DMS 273 treated with DMSO at 0.1 percent for 48 hours (cell line): Measurements from ENCODE around the gene HKDC1.
"Not testable (repeated sequence)": the region's sequence is repeated elsewhere in the genome, so short reads cannot be mapped to it uniquely, and the experiment has no call there.

ENCODE experiments used
- DNase-seq: peaks from one replicate; lab custom pipeline; 2025; lab: John Stamatoyannopoulos, UW

HKDC1 gene, protein sequence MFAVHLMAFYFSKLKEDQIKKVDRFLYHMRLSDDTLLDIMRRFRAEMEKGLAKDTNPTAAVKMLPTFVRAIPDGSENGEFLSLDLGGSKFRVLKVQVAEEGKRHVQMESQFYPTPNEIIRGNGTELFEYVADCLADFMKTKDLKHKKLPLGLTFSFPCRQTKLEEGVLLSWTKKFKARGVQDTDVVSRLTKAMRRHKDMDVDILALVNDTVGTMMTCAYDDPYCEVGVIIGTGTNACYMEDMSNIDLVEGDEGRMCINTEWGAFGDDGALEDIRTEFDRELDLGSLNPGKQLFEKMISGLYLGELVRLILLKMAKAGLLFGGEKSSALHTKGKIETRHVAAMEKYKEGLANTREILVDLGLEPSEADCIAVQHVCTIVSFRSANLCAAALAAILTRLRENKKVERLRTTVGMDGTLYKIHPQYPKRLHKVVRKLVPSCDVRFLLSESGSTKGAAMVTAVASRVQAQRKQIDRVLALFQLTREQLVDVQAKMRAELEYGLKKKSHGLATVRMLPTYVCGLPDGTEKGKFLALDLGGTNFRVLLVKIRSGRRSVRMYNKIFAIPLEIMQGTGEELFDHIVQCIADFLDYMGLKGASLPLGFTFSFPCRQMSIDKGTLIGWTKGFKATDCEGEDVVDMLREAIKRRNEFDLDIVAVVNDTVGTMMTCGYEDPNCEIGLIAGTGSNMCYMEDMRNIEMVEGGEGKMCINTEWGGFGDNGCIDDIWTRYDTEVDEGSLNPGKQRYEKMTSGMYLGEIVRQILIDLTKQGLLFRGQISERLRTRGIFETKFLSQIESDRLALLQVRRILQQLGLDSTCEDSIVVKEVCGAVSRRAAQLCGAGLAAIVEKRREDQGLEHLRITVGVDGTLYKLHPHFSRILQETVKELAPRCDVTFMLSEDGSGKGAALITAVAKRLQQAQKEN

DNA sequence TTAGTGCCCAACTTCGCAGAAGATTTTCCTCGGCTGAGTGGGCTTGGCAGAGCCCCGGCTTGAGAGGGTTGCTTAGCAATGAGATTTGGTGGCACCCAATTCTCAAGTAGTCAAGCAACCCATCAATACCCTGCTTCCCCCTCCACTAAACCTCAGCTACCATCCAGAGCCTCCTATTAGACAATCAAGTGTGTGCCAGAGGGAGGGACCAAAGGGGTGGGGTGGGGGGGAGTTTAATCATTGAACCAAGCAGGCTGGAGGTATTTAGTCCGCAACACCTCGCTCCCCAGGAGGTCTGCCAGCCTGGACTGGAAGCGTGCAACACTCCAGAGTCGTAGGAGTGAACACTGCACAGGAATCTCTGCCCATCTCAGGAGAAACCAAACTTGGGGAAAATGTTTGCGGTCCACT is at the start of gene HKDC1:
HKDC1 (plus strand) TSS at position 292 of the 411 bp plus-strand sequence; CDS start at position 396, 104 bp downstream.
- DNase-seq: no peak

DNA sequence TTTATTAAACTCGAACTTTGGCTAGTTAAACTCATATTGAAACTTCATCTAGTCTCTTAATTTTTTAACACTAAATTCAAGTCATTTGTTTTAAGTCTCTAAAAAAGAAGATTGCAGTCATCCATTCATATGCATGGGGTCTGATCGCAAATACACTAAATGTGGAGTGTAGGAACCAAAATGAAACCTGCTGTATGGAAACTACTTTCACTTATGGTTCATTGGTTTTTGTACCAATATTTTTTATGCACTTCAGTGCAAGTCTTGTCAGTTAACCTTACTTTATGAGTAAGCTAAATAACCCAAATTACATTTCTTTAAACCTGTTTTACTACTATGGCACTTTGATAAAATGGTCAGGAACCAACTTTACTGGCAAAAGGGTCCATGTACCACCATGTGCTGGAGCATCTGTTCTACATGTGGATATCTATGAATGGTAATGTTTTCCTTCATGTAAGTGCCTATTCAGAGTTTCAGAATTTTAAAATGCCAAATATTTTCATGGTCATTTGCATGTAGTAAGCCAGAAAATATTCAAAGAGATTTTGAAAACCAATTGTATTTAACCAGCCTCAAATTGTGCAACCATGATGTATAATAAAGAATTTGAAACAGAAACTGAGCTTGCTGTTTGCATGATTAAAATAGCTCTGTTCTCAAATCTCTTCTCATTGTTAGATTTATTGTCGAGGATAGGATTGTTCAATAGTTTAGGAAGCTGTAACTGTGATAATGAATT is 47.7 kb upstream of the HKDC1 start:
- no peak for DNase-seq

DNA sequence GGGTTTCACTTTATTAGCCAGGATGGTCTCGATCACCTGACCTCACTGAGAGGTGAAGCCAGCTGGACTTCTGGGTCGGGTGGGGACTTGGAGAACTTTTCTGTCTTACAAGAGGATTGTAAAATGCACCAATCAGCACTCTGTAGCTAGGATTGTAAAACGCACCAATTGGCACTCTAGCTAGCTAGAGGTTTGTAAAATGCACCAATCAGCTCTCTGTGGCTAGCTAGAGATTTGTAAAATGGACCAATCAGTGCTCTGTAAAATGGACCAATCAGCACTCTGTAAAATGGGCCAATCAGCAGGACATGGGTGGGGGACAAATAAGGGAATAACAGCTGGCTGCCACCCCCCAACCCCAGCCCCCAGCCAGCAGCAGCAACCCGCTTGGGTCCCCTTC is 44.8 kb upstream of the HKDC1 start:
- DNase-seq: not testable (repeated sequence)

DNA sequence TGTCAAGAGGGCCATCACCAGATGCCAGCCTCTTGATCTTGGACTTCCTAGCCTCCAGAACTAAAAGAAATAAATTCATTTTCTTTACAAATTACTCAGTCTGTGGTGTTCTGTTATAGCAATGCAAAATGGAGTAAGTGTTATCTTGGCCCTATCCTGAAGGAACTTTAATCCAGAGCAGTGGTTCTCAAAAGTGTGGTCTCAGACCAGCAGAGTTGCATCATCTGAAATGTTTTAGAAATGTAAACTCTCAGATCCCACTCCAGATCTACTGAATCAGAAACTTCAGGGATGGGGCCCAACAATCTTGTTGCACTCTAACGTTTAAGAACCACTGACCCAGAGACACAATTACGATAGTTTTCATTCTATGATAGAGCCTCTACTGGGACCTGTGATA is 43.3 kb upstream of the HKDC1 start:
- DNase-seq: no peak

DNA sequence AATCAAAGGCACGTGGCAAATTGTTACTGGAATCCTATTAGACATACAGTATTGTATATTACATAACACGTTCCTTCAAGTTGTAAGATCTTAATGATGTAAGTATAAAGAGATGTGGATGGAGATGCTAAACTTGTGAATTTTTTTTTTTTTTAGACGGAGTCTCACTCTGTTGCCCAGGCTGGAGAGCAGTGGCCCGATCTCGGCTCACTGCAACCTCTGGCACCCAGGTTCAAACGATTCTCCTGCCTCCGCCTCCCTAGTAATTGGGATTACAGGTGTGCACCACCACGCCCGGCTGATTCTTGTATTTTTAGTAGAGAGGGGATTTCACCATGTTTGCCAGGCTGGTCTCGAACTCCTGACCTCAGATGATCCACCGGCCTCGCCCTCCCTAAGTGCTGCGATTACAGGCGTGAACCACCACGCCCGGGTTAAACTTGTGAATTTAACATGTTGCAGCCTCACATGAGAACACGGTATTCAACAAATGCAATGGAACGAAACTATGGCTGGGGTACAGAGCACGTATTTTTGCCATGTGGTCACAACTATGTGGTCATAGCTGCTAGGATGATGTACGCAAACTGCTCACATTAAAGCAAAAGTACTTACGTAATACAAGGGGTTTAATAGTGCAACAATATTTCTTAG is 40.9 kb upstream of the HKDC1 start:
- DNase-seq: no peak

DNA sequence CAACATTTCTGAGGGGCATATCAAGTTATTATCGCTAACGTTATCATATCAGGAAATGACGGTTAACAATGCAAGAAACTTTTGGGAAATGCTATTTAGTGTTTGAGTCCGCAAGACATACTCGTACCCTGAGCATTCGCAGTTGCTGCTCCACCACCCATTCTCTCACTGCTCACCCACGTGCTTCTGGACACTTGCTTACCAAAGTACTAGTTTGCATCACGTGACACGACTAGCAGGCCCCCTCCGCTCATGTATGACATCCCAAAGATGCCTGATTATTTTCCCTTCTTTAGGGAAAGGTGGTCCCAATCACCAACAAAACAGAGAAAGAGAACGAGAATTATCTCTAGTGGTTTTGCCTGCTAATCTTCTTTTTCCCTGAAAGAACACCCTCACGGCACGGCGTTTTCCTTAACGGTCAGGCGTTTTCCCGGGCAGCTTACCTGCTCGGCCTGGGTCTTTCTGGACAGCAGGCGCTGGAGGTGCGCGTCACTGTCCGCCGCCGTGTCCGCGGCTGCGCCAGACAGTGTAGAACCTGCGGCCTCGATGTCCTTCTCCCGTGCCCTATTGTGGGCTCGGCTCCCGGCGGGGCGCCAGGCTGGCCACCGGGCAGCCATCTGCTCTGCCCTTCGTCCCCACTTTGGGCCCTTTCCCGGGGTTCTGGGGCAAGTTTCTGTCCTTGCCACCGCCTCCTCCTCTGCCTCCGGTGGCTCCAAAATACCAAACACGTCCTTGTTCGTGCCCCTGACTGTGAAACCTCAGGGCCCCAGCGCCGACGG is 40.2 kb upstream of the HKDC1 start, which contains the start of gene SUPV3L1:
SUPV3L1 (plus strand) TSS at position 492 of the 782 bp plus-strand sequence; CDS start at position 550, 58 bp downstream.
- DNase-seq: peak; percentile 89

DNA sequence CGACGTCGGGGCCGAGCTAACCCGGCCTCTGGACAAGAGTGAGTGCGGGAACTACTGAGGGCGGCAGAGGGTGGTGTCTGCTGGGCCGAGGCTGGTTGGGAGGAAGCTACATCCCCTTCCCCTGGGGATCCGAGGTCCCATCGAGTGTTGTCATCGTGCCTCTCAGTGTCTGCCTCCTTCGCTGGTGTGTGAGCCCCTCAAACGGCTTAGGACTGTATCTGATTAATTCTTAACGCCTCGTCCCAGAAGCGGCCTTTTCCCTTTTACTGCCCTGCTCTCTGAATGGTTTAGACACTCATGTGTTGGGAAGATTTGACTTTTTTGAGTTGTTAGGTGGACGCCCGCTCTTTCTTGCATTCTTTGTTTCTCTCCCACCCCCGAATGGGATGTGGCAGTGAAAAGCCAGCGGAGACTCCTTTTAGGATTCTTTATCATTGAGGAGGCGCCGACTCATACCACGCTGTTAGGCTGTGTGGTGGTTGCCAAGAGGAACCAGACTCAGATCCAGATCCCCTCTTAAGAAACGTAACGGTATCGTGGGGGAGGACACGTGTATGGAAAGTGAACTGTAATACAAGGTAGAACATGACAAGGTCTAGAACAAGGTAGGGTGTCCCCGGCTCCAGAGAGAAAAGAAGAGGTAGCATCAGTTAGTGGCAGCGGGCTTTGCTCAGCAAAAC is 39.5 kb upstream of the HKDC1 start:
- DNase-seq: no peak

DNA sequence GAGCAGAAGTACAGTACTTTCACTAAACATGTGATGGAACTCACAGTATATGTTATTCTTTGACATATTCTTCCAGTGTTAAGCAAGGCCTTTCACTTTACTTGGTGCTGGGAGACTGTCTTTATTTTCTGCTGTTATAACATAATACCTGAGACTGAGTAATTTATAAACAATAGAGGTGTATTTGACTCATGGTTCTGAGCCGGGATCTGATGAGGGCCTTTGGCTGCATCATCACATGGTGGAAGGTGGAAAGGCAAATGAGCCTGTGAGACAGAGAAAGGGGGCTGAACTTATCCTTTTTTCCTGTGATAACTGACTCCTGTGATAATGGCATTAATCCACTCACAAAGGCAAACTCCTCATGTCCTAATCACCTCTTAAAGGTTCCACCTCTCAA is 38.7 kb upstream of the HKDC1 start:
- no peak for DNase-seq

DNA sequence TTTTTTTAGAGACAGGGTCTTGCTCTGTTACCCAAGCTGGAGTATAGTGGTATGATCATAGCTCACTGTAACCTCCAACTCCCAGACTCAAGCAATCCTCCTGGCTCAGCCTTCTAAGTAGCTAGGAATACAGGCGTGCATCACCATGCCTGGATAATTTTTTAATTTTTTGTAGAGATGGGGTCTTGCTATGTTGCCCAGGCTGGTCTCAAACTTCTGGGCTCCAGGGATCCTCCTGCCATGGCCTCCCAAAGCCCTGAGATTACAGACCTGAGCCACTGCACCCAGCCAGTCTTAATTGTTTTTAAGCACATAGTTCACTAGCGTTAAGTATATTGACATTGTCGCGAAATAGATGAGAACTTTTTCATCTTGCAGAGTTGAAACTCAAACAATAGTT is 38.1 kb upstream of the HKDC1 start:
- no peak for DNase-seq

DNA sequence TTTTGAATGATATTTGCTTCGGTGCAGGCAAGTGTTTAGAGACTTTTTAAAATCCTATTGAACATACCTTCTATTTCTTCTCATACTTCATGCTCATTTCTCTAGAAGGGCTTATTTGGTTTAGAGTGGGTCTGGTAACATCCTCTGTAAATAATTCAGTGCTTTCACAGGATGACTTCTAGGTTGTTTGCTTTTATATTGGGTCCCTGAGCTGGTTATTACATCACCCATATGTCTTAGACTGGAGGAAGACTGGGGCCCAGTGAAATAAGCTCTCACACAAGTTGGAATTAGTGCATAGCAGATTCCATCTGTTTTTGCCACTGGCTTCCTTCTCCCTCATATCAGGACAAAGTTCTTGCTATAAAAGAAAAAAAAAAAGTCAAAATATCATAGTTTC is 33.6 kb upstream of the HKDC1 start:
- DNase-seq: no peak

DNA sequence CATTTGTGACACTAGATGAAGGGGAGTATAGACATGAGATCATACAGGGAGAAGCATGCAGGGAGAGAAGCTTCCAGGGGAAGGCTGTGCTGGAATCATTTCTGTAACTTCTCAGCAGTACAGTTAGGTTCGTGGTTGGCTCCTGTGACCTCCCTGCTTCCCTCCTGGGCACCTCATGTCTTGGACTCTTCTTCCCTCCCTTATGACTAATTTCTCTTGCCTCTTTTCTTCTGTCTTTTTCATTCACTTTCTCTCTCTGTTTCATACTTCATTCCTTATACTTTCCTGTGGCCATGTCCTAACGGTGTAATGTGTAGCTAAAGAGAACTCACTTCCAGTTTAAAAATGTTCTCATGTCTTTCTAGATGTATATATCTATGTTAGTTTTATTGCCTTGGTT is 19.1 kb upstream of the HKDC1 start:
- no peak for DNase-seq

DNA sequence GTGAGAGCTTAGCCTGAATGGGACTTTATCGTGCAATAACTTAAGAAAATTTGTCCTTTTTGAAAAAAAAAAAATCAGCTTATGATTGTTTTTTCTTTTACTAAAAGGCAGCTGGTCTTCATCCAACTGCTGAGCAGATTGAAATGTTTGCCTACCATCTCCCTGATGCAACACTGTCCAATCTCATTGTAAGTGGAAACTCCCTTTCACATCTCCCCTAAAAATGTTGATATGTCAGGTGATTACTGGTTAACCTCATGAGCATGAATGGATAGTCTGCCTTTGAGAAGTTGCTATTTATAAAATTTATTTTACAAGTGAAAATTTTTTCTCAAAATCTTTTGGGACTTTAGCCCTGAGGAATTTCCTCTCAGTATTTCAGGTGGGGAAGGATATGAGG is 17.8 kb upstream of the HKDC1 start:
- DNase-seq: no peak

DNA sequence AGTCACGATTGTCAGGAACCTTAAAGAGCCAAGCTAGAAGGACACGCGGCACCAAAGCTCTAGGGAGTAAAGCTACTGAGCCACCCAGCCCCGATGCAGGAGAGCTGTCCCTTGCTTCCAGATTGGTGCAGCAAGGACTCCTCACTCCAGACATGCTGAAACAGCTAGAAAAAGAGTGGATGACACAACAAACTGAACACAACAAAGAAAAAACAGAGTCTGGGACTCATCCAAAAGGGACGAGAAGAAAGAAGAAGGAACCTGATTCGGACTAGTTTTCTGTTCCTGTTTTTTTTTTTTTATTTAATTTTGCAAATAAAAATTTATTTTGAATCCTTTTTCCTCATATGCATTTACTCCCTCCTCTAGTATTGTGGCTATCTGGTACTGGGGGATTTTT is 11.4 kb upstream of the HKDC1 start:
- no peak for DNase-seq

DNA sequence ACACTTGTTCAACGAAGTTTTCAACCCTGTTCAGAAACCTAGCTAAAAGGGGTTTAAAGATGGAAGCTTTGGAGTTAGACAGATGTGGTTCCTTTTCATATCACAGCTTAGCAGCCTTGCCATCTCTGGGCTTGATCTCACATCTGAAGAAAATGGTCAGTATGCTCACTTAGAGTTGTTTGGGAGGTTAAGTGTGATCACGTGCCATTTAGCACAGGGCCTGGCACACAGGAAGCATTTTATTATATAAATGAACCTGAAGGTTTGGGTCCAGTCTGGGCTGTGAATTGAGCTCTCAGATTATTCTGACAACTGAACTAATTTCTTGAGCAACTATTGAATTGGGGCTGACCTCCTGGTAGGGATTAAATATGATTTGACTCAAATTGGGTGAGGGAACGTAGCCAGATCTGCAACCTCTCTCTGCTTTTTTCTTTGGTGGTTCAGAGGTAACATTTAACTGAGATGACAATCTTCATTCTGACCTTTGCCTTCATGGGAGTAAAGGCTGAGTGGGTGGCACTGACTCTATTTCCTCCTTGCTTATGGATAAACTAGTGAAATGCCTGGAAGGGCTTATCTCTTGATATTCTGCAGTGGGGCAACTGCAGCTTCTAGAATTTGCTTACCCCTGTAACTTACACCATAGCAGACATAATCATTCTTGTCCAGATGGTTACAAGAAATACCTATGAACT is 10.2 kb upstream of the HKDC1 start:
- no peak for DNase-seq

DNA sequence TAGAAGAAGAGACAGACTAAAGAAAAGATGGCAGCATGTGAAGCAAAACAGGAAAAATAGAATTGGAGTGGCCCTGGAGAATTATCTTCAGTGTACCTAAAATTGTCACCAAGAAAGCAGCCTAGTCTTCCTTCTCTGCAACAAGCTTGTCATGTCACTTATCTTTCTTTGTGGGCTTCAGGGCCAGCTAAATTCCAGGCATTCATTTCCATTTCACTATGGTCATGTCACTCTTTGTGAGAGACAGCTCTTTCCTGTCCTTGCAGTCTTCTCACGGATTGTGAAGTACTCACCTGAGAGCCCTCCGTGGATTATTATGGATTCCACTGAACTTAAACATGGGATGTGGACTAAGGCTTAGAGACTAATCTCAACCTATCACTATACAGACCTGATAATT is 9.0 kb upstream of the HKDC1 start:
- no peak for DNase-seq

DNA sequence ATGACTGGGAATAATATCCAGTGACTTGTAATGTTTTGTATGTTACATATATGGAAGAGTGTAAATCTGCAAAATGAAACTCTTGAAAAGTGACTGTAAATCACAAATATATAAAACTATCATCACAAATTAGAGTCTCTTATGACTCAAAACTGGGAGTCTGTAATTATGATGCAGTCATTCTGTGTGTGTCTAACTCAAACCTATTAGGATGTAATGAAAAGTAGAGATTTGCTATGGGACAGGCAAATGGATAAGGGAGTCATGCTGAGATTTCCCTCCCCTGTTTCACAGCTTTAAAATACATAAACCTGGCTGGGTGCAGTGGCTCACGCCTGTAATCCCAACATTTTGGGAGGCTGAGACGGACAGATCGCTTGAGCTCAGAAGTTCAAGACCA is 8.6 kb upstream of the HKDC1 start:
- DNase-seq: no peak

DNA sequence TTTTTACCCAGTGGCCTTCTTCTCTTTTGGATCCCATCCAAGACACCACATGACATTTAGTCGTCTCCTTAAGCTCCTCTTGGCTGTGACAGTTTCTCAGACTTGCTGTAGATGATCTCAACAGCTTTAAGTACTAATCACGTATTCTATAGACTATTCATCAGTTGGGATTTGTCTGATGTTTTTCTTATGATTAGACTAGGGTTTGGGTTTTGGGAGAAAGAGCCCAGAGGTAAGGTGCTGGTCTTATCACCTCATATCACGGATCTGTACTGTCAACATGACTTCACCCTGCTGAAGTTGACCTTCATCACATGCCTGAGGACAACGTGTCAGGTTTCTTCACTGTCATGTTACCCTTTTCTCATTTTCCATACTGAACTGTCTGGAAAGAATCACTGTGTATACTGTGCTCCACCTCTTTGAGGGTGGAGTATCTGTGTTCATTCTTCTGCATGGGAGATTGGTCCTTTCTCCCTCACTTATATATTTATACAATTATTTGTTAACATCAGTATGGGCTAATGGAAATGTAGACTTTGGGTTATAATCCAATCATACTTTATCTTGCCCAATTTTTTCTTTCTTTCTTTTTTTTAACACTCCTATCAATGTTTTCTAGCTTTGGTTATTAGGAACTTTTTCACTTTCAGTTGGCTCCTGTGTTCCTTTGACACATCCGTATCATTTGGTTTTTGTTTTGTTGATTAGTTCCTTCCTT is 6.4 kb upstream of the HKDC1 start:
- DNase-seq: no peak

DNA sequence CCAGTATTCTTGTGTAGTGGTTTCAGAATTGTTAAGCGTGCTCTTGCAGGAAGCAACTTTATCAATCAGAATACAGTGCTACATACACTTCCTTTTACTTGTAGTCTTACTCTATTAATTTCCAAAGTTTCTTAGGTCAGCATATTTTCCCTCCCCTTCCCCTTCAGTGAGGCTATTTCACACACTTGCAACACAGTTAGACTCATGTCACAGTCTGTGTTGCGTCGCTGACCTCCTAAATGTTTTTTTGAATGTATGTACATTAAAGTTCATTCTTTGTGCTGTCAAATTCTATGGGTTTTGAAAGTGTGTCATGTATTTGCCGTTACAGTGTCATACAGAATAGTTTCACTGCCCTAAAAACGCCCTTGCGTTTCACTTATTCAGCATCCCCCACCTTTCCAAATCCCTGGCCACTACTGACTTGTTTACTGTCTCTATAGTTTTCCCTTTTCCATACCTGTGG is 5.4 kb upstream of the HKDC1 start:
- no peak for DNase-seq
